HG02884 (cell line): ENCODE measurements around the gene UNC93A.
"Not testable (repeated sequence)": the region's sequence is repeated elsewhere in the genome, so short reads cannot be mapped to it uniquely, and the experiment has no call there.

Experiments used
- ATAC-seq: cut with Tn5 transposase; IDR thresholded peaks from one replicate; pipeline ENCODE4 v1.9.1; 2021; ENCODE audit warnings: mild to moderate bottlenecking, moderate library complexity; ENCODE audit not compliant: unreplicated experiment

UNC93A gene

GRCh38 chr6:167290786-167291622, at the start of gene UNC93A:
Gene UNC93A (plus strand): TSS chr6:167291315. CDS start chr6:167291490, 175 bp downstream.
- ATAC-seq = no peak

GRCh38 chr6:167241321-167242134, 49.6 kb upstream of the UNC93A start:
- ATAC-seq = not testable (repeated sequence)

- not testable (repeated sequence) for ATAC-seq
These were observed 49.0 kb upstream of the UNC93A start for GRCh38 chr6:167242135-167242506.

- not testable (repeated sequence) for ATAC-seq
These were observed 48.5 kb upstream of the UNC93A start for GRCh38 chr6:167242511-167243051.

GRCh38 chr6:167244064-167244960, 46.8 kb upstream of the UNC93A start:
- no peak for ATAC-seq

GRCh38 chr6:167244991-167245390, 46.1 kb upstream of the UNC93A start:
- no peak for ATAC-seq

GRCh38 chr6:167245591-167245990, 45.5 kb upstream of the UNC93A start:
- no peak for ATAC-seq

GRCh38 chr6:167247814-167248595, 43.1 kb upstream of the UNC93A start:
- no peak for ATAC-seq

- ATAC-seq = not testable (repeated sequence)
These were observed 42.1 kb upstream of the UNC93A start for GRCh38 chr6:167248878-167249455.

GRCh38 chr6:167252271-167252670, 38.8 kb upstream of the UNC93A start:
- no peak for ATAC-seq

GRCh38 chr6:167255918-167256553, 35.1 kb upstream of the UNC93A start:
- ATAC-seq = no peak

- ATAC-seq = no peak
These were observed 32.5 kb upstream of the UNC93A start for GRCh38 chr6:167258646-167259045.

GRCh38 chr6:167266057-167266829, 24.9 kb upstream of the UNC93A start:
- ATAC-seq = not testable (repeated sequence)

GRCh38 chr6:167266830-167267555, 24.1 kb upstream of the UNC93A start:
- ATAC-seq = no peak

- ATAC-seq = not testable (repeated sequence)
These were observed 23.6 kb upstream of the UNC93A start for GRCh38 chr6:167267556-167267898.

- ATAC-seq = no peak
These were observed 23.2 kb upstream of the UNC93A start for GRCh38 chr6:167267921-167268401.

GRCh38 chr6:167268683-167269280, 22.3 kb upstream of the UNC93A start:
- no peak for ATAC-seq
